RCC 7860 (cell line): ENCODE data around the gene CROCC2.
"Not testable (repeated sequence)": the region's sequence is repeated elsewhere in the genome, so short reads cannot be mapped to it uniquely, and the experiment has no call there.

Source experiments
- DNase-seq: peaks from one replicate; pipeline ENCODE4 v3.0.0-alpha.2; 2015; ENCODE audit warnings: low spot score
- FAIRE-seq: peaks from 2 replicates; lab custom pipeline; 2012; peaks lifted over from hg19 to GRCh38; lab: Jason Lieb, UNC

The CROCC2 gene

DNA sequence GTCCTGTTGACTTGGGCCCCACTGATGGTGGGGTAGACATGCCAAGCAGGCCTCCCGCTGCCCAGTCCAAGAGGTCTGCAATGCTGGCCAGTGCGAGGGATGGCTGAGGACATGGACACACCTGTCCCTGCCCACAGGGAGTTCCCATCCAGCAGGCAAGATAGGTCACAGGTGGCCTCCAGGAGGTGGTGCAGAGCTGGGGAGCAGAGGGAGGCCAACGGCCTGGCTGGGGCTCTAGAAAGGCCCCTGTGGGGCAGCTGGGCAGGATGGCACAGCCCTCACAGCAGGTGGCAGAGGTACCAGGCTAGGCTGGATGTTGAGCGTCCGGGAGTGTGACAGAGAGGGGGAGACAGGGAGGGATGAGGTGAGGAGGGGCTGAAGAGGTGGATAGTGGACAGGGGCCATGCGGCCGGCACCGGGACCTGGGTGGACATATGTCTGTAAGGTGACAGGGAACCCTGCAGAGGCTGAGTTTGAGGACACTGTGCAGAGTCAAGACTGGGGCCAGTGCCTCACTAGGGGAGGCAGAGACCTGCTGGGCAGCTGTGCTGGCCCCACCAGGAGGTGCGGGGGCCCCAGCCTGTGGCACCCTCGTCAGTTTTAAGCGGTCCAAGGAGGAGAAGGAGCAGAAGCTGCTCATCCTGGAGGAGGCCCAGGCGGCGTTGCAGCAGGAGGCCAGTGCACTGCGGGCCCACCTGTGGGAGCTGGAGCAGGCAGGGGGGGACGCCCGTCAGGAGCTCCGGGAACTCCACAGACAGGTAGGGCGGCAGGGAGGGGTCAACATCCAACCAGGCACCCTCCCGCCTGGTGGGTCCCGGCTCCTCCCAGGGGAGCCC lies 58.0 kb downstream of the CROCC2 start:
- DNase-seq (no peak), FAIRE-seq (no peak)

GRCh38 chr2:240964704-240965295 lies 58.7 kb downstream of the CROCC2 start:
- no peak for FAIRE-seq
- DNase-seq: no peak

- DNase-seq (no peak), FAIRE-seq (no peak)
Measured at GRCh38 chr2:240965296-240965904, 59.3 kb downstream of the CROCC2 start.

GRCh38 chr2:240965905-240966456 lies 59.8 kb downstream of the CROCC2 start:
- no peak for FAIRE-seq
- DNase-seq: no peak

DNA sequence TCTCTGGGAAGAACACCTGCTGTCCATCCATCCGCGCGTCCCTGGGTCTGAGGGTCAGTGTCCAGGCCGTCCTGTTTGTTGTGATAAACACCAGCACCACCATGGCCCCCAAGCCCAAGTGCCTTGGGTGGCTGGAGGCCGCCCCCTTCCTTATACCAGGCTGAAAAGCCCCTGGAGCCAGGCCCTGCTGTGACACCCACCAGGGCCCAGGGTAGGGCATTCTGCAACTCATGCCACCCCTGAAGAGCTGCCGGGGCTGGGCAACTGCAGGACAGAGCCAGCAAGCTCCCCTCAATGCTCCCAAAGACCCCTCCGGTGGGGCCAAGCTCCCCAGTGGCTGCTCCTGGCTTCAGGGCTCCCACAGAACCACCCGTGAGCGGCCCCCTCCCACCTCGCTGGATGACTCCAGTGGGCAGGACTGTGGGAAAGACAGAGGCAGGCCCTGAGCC lies 60.3 kb downstream of the CROCC2 start:
- no peak for FAIRE-seq
- no peak for DNase-seq

DNA sequence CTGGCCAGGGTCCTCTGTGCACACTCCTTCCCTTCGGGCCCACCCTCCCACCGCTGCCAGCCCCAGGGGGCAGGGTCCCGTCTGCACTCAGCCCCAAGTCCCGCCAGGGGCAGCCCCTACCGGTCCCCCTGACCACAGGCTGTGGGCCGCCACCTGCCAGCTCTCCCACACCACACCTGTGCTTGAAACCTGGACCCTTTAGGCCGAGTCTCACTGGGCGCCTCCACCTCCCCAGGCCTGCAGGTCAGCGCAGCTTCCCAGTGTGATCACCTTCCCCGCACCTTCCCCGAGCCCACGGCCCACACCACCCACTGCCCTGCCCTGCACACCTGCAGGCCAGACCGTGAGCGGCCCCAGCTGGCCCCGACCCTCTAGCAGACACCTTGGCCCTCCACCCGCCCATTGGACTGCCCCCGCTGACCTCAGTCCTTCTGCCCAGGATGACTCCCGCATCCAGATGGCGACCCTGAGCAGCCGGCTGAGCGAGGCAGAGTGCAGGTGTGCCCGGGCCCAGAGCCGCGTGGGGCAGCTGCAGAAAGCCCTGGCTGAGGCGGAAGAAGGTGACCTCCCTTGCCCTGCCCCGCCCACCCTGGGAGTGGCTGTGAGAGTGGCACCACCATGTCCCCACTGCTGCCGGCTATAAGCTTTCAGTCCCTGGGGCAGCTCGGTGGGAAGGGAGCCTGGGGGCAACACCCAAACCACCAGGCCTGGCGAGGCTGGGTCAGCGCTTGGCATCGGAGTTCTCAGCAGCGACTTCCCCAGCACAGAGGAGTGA lies 61.0 kb downstream of the CROCC2 start:
- FAIRE-seq: no peak
- no peak for DNase-seq

- FAIRE-seq: no peak
- DNase-seq: no peak
Measured at GRCh38 chr2:240967681-240968621, 61.8 kb downstream of the CROCC2 start.

- FAIRE-seq (no peak), DNase-seq (no peak)
Measured at GRCh38 chr2:240968731-240969624, 62.8 kb downstream of the CROCC2 start.

DNA sequence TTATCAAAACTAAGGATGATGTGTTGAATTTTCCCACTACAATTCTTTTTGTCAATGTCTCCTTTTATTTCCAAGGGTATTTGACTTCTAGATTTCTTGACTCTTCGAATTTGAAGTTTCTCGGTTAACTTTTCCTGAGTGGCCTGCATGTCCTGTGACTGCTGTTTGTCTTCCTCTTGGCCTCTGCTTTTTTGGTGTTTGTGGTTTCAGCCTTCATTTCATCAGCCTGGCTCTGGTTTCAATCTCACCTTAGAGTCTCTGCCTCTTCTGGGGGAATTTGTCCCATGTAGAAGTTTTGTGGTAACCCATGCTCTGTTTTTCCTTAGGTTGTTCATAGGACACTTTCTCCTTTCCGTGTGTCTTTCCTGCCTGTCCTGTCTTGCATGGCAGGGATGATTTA lies 64.0 kb downstream of the CROCC2 start:
- DNase-seq (no peak), FAIRE-seq (no peak)

- DNase-seq: no peak
- no peak for FAIRE-seq
Measured at GRCh38 chr2:240970816-240971215, 64.7 kb downstream of the CROCC2 start.

GRCh38 chr2:240972201-240972600 lies 66.1 kb downstream of the CROCC2 start:
- FAIRE-seq: no peak

GRCh38 chr2:240972636-240973521 lies 66.7 kb downstream of the CROCC2 start:
- DNase-seq (no peak), FAIRE-seq (no peak)

More at GRCh38 chr2:240972201-240972600, 66.1 kb downstream of the CROCC2 start:
- DNase-seq: no peak

- FAIRE-seq (no peak), DNase-seq (no peak)
Measured at GRCh38 chr2:240974771-240975572, 68.8 kb downstream of the CROCC2 start.

DNA sequence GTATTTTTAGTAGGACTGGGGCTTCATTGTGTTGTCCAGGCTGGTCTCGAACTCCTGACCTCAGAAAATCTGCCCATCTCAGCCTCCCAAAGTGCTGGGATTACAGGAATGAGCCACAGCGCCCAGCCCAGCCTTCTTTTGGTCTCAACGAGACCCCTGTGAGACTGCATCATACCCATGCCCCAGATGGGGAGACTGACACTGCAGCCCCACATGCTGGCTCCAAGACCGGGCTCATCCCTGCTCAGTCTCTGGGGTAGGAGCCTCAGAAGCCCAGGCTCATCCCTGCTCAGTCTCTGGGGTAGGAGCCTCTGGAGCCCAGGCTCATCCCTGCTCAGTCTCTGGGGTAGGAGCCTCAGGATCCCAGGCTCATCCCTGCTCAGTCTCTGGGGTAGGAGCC lies 69.8 kb downstream of the CROCC2 start:
- DNase-seq, FAIRE-seq: not testable (repeated sequence)

- DNase-seq: no peak
- FAIRE-seq: no peak
Measured at GRCh38 chr2:240981280-240981679, 75.1 kb downstream of the CROCC2 start.

- DNase-seq (no peak), FAIRE-seq (no peak)
Measured at GRCh38 chr2:240981871-240982800, 76.0 kb downstream of the CROCC2 start.
